GM12864 (cell line): Measurements from ENCODE around the gene DPYD.

Source experiments
- DNase-seq: peaks from one replicate; pipeline ENCODE4 v3.0.0-alpha.2; 2011; ENCODE audit warnings: low read depth
- H3K4me3 ChIP-seq: 2 replicates; pipeline ENCODE4 v1.5.1; 2011; ENCODE audit warnings: mild to moderate bottlenecking, low read depth, low read length, control low read depth
- CTCF ChIP-seq: IDR thresholded peaks from 2 replicates; pipeline ENCODE4 v1.5.1; 2011; ENCODE audit warnings: low read depth, mild to moderate bottlenecking, moderate library complexity, low read length, control low read depth, inconsistent platforms; ENCODE audit errors: missing control alignments

DPYD gene

GRCh38 chr1:97845805-97846204 lies 75.0 kb downstream of the DPYD start:
- no peak for DNase-seq
- no peak overlapping the region for H3K4me3 ChIP-seq
- TF ChIP-seq CTCF = no peak

- H3K4me3 ChIP-seq = no peak overlapping the region
- no peak for TF ChIP-seq CTCF
- no peak for DNase-seq
Observed at GRCh38 chr1:97844552-97845089, 76.2 kb downstream of the DPYD start.

- no peak for TF ChIP-seq CTCF
- no peak overlapping the region for H3K4me3 ChIP-seq
- DNase-seq = no peak
Observed at GRCh38 chr1:97841338-97841737, 79.5 kb downstream of the DPYD start.

- no peak for TF ChIP-seq CTCF
- DNase-seq = no peak
- no peak overlapping the region for H3K4me3 ChIP-seq
Observed at GRCh38 chr1:97837161-97837560, 83.7 kb downstream of the DPYD start.

- H3K4me3 ChIP-seq = no peak overlapping the region
- no peak for DNase-seq
- TF ChIP-seq CTCF = no peak
Observed at GRCh38 chr1:97834899-97835298, 85.9 kb downstream of the DPYD start.

- no peak for TF ChIP-seq CTCF
Observed at GRCh38 chr1:97833881-97834280, 87.0 kb downstream of the DPYD start.

GRCh38 chr1:97832481-97832880 lies 88.4 kb downstream of the DPYD start:
- DNase-seq = no peak
- H3K4me3 ChIP-seq = no peak overlapping the region
- TF ChIP-seq CTCF = no peak

More at GRCh38 chr1:97833881-97834280, 87.0 kb downstream of the DPYD start:
- DNase-seq = no peak
- no peak overlapping the region for H3K4me3 ChIP-seq
